Kidney glomerular epithelial cell (primary cell): Measurements from ENCODE around the gene ZNF556.
"Not testable (repeated sequence)": the region's sequence is repeated elsewhere in the genome, so short reads cannot be mapped to it uniquely, and the experiment has no call there.

ENCODE experiments used
- DNase-seq: peaks from one replicate; lab custom pipeline; 2025; lab: John Stamatoyannopoulos, UW

Gene ZNF556

DNA sequence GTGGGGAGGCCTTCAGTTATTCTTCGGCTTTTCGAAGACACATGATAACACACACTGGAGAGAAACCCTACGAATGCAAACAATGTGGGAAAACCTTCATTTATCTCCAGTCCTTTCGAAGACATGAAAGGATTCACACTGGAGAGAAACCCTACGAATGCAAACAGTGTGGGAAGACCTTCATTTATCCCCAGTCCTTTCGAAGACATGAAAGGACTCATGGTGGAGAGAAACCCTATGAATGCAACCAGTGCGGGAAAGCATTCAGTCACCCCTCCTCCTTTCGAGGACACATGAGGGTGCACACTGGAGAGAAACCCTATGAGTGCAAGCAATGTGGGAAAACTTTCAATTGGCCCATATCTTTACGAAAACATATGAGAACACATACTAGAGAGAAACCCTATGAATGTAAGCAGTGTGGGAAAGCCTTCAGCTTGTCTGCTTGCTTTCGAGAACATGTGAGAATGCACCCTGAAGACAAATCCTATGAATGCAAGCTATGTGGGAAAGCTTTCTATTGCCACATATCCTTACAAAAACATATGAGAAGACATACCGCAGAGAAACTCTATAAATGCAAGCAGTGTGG lies 14.0 kb upstream of the ZNF556 start:
- no peak for DNase-seq

DNA sequence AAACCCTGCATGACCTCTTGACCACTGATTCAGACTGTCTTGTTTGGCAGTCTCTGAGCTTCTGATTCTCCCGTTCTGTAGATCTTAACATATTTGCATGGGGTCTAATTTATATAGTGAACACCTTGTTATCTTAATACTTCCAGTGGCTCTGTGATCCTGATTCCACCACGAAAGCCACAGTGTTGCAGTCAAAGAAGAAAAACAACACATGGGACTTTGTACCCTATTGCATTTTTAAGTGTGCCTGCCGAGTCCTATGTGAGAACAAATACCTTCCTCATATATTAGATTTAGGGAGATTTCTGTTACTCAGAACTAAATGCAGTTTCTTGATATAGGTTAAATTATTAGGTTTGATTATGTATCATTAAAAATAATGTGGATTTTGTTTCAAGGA lies 12.3 kb upstream of the ZNF556 start:
- DNase-seq: no peak

DNA sequence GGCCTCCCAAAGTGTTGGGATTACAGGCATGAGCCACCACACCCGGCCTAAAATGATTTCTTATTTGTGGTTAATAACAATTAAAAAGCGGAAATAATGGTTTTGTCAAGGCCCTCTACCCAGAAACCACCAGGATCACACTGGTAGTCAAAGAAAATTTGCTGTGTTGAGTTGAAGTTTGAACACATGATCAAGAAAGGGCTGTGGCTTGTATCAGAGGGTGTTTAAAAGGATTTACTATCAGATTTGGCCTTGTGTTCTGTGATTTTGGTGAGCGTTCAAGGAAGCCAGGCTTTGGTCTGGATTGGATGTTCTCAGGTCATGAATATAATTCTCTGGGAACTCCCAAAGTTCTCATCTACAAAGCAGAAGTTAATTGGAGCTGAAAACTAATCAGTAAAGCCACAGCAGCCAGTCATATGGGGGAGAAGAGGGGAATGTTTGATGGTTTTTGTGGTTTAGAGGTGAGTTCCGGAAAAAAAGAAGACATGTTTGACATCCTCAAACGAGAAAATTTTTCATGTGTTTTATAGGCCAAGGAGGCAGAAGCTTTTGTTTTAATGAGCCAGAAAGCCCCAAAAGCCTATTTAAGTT lies 10.6 kb upstream of the ZNF556 start:
- DNase-seq: no peak

DNA sequence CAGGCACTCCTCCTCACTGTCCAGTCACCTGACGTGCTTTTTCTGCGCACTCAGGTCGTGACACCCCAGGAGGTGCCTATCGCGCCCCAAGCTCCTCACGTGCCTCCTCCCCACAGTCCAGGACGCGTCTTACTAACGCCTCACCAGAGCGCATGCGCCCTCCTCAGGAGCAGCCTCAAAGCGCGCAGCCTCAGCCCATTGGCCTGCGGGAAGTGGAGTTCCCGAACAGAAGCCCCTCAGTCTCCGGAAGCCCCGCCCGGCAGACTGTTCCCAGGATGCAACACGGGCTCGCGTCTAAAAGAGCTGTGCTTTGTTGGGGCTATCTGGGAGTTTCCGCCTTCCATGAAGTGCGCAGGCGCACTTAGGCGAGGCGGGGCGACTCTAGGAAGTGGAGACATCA lies 8.3 kb upstream of the ZNF556 start:
- DNase-seq: no peak

DNA sequence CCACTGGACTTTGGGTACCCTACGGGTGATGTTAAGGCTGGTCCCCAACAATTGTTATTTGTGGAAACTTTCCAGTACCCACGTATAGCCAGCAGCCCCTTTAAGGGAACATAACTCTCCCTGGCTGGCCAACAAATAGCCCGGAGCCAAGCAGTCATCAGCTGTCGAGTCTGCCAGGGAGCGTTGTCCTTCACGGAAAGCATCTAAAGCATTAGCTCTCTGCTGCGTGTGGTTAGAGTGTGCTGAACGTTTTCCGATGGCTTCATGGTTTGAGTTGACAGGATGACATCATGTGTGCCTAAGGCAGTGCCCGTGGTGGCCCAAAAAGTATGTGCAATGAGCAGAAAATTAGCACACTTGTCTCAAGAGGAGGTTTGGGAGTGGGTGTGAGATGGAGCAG lies 3.3 kb upstream of the ZNF556 start:
- no peak for DNase-seq

DNA sequence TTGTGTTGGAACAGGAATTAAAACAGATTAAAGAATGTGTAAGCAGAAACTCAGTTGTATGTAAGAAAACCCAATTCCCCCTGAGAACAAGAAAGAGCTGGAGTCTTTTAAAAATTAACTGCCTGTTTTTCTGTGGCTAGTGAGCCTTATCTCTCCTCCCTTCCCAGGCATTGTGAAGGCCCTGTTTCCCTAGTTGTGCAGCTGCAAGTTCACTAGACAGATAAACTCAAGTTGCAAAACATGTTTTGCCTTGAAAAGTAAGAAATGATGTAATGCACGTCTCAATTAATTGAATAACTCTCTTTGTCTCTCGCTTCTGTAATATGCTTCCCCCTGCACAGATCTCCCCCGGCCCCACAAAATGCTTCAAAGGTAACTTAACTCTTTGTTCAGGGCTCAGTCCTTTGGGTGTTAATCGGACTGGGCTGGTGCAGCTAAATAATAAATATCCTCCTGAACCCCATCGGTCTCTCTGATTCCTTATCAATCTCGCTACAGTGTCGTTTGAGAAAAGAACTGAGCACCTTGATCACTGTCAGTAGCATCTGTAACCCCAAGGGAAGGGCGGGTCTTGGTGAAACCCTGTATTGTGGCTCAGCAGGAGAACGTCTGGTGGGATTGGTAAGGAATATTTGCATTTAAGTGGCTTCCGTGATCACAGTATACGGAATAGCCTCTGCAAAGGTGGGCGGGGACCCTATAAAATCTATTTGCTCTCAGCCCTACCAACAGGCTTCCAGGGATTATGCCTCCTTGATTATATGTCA lies 1.6 kb upstream of the ZNF556 start:
- peak; percentile 9 for DNase-seq

DNA sequence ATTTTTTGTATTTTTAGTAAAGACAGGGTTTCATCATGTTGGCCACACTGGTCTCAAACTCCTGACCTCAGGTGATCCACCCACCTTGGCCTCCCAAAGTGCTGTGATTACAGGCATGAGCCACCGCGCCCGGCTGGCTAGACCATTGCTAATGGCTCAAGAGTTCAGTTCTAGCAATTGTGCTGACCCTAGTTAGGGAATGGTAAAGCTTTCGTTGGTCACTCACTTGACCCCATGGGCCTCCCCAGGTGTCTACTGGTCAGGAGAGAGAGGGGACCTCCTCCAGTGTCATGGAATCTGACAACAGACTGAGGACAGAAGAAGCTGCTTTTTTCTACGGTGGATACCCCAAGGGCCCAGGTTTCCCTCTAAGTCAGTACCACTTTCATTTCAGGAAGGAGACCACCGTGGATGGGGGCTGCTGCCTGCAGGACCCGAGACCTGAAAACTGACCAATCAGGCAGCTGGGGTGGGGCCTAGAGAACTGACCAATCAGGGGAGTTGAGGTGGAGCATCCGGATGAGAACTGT lies 575 bp upstream of the ZNF556 start:
- DNase-seq: no peak

DNA sequence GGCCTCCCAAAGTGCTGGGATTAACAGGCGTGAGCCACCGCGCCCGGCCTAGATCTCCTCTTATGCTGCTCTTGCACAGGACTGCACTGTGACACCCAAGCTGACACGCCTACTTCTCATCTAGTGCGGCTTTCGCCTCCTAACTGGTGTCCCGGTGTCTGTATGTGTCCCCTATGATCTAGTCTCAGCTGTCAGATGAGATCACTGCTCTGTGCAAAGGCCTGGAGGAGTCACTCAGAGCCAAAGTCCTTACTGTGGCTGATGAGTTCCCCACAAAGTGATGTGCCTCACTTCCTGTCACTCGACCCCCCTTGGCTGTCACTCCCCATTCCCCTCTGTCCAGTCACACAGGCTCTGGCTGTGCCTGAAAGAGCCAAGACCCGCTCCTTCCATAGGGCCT lies 2.5 kb downstream of the ZNF556 start:
- no peak for DNase-seq

DNA sequence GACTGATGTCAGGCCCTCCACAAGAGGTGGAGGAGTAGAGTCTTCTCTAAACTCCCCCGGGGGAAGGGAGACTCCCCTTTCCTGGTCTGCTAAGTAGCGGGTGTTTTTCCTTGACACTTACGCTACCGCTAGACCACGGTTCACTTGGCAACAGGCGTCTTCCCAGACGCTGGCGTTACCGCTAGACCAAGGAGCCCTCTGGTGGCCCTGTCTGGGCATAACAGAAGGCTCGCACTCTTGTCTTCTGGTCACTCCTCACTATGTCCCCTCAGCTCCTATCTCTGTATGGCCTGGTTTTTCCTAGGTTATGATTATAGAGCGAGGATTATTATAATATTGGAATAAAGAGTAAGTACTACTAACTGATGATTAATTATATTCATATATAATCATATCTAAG lies 5.0 kb downstream of the ZNF556 start:
- not testable (repeated sequence) for DNase-seq

DNA sequence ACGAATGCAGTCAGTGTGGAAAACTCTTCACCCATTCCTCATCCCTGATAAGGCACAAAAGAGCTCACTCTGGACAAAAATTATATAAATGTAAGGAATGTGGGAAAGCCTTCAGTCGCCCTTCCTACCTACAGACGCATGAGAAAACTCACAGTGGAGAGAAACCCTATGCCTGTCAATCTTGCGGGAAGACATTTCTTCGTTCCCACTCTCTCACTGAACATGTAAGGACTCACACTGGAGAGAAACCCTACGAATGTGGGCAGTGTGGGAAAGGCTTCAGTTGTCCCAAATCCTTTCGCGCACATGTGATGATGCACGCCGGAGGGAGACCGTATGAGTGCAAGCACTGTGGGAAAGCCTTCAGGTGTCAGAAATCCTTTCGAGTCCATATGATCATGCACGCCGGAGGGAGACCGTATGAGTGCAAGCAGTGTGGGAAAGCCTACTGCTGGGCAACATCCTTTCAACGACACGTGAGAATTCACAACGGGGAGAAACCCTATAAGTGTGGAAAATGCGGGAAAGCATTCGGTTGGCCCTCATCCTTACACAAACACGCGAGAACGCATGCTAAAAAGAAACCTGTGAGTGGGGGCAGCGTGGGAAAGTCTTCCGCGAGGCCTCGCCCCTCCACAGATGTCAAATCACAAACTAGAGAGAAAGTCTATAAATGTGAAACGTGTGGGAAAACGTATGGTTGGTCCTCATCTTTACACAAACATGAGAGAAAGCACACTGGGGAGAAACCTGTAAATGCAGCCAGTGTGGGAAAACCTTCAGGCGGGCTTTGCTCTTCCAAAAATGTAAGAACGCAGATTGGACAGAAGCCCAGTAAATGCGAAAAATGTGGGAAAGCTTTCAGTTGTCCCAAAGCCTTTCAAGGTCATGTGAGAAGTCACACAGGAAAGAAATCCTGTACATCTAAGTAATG lies 10.5 kb downstream of the ZNF556 start:
- DNase-seq: no peak

DNA sequence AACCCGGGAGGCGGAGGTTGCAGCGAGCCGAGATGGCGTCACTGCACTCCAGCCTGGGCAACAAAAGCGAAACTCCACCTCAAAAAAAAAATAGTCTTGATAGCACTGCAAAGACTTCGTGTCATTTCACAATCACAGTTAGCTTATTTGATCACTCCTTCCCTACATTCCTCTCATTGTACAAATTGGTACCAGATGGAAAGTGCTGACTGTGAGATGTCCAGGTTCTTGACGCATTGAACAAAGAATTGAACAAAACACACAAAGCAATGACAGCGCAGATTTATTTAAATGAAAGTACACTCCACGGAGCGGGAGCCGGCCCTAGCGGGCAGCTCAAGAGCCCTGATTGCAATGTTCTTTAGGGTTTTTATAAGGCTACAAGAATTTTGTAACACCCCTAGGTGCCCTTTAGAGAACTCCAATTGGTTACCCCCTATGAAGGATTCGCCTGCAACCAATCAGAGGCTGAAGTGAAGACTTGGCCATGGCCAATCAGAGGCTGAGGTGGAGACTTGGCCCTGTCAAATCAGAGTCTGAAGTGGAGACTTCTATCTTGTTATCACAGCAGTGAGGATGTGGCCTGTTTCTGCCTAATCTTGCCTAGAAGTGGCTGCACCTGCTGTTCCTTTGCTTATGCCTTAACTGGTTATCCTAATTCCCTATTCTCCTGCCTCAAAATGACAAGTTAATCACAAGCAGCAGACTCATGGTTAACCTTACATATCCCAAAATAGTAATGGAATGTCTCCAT lies 16.7 kb downstream of the ZNF556 start:
- DNase-seq: no peak

DNA sequence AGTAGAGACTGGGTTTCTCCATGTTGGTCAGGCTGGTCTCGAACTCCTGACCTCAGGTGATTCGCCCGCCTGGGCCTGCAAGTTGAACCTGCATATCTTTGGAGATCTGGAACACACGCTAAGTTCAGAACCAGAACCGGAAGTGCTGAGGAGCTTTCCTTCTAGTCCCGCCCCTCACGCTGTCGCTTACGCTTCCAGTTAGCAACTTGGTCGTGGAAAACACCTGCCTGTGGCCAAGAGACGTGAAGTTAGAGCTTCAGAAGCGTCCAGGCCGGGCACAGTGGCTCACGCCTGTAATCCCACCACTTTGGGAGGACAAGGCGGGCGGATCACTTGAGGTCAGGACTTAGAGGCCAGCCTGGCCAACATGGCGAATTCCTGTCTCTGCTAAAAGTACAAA lies 18.6 kb downstream of the ZNF556 start:
- DNase-seq: no peak

DNA sequence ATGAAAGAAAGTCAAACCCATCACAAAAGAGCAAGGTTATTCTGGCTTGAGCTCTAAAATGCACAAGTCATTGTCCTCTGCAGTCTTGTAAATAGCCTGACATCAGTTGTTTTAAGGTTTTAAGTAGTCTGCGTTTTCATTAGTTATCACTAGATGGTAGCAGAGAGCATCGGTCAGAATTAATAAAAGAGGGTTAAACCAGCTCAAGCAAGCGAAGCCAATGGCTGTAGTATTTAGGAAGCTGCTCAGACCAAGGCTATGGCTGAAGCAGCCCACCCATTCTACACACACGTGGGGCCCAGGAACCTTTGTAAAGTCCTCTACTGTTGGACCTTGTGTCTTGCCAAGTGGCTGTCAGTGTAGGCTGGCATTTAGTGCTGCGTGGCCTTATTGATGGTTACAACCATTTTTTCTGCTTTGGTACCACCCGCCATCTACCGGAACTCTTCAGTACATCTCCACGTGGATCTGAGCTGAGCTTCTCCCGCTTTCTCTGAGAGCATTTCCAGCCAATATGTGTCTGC lies 20.3 kb downstream of the ZNF556 start:
- DNase-seq: peak; percentile 71

DNA sequence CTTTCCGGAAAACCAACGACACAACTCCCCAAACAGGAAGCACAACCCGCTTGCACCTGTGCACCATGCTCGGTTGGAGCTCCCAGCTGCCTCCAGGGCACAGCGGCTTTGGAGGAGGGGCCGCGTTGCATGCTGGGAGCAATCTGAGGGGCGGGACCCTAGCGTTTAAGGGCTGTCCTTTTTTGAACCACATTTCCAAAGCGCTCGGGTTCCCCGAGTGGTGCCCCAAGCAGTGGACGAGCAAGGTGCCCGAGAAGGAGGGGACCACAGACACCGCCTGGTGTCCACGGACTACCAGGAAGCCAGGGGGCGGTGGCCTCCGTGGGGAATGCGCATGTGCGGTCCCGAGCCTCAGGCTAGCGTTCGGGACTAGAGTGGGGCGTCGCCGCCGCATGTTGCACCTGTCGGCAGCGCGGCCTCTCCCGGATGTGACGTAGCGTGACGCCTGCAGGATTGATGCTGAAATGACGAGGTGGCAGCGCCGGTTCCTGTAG lies 21.6 kb downstream of the ZNF556 start:
- DNase-seq: no peak

DNA sequence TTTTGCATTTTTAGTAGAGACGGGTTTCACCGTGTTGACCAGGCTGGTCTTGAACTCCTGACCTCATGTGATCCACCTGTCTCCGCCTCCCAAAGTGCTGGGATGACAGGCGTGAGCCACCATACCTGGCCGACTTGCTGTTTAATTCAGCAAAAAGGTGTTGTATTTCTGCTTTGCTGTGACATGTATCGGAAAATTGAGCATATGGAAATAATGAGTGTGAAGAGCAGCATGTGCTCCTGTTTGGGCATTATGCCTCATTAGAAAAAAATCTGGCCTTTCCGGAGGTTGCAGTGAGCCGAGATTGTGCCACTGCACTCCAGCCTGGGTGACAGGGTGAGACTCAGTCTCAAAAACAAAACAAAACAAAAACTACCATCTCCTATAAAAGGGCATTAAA lies 23.4 kb downstream of the ZNF556 start:
- DNase-seq: not testable (repeated sequence)

DNA sequence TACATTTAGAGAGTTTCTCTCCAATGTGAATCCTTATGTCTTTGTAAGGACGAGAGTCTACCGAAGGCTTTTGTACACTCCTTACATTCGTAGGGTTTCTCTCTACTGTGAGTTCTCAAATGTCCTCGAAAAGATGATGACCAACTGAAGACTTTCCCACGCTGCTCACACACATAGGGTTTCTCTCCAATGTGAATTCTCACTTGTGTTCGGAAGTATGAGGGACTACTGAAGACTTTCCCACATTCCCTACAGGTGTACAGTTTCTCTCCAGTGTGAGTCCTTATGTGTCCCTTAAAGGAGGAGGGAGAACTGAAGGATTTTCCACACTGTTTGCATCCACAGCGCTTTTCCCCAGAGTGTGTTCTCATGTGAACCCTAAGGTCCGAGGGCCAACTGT lies 29.6 kb downstream of the ZNF556 start:
- DNase-seq: no peak

DNA sequence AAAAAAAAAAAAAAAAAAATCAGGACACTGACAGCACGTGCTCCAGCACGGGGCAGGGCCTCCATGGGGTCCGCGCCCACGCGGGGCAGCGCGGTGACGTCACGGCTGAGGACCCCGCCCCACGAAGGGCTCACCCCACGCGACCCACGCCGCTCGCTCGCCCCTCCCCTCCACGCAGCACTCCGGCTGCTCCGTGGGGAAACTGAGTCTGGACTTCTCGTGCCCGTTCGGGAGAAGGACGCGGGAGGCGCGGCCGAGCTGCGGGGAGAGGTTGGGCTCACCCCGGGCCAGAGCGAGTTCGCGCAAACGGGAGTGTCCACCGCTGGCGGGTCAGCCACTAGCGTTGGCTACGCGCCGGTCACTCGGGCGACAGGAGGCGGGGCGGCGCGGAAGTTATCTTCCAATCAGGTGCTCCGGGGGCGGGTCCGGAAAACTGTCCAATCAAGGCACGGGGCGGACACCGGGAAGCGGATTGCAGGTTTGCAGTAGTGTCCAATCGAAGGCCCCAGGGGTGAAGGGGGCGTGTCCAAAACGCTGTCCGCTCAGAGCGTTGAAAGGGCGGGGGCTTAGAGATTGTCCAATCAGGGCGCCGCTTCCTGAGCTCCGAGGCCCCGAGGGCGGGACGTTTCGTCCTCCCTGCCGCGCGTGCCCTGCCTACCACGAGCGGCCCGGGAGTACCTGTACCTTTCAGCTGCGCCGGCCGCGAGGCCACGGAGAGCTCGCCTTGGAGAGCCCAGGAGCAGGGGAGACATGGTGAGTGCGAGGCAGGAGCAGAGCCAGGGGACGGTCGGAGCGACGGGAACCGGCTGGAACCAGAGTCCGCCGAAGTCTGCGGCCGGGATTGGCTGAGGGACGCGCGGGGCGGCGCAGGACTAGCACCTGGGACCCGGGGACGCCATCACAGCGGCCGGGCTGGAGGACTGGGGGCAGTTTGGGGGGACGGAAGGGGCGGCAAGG lies 33.4 kb downstream of the ZNF556 start, which contains the start of gene ZNF57:
ZNF57 (plus strand) TSS at position 633 of the 957 bp plus-strand sequence; CDS start at position 751, 118 bp downstream.
- DNase-seq: peak; percentile 97

DNA sequence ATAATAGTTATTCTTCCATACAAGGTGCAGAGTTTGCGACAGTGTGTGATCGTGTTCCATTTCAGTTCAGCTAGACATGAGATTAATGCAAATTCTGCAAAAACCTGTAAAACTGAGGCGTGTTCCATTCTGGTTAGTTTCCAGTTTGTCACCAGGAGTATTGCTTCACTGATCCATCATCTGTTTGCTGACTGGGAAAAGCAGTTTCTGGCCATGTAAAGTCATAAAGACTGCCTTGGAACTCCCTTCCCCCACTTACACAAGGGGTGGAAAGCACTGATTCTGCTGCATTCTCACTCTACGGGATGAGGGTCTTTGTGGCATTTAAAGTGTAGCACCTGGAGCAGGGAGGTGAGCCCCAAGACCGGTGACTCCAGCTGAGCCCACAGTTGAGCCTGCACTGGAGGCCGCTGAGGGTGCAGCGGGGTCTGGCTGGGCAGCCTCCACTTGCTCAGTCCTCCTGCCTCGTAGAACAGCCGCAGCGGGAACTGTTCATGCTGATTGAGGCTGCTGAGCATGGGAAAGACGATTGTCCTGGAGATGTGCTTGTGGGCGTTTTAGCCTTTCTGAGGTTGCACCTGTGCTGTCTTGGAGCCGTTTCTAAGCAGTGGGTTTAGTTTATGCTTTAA lies 35.6 kb downstream of the ZNF556 start:
- DNase-seq: no peak

DNA sequence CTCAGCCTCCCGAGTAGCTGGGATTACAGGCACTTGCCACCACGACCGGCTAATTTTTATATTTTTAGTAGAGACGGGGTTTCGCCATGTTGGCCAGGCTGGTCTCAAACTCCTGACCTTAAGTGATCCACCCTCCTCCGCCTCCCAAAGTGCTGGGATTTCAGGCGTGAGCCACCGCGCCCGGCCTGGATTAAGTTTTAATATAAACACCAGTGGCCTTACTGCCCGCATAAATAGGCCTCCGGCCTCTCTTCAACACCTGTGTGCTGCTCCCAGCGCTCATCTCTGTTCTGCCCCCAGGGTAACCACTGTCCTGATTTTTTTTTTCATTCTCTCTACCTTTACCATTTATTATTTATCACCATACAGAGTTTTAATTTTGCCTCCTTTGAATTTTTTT lies 36.2 kb downstream of the ZNF556 start:
- DNase-seq: not testable (repeated sequence)
